CD4-positive, alpha-beta memory T cell (primary cell): ENCODE data around the gene DHX32. TPM values are rescaled to one million over a fixed set of nuclear protein-coding genes. Genes with fewer than 3 reads are reported as not detected.
"Not testable (repeated sequence)": the region's sequence is repeated elsewhere in the genome, so short reads cannot be mapped to it uniquely, and the experiment has no call there.

Experiments
- CTCF ChIA-PET: fragments of 350-600 bp; sonication (Branson Sonifier 250); formaldehyde crosslinking; loops from one replicate; lab custom pipeline; 2021; ENCODE audit warnings: inconsistent platforms; ENCODE audit not compliant: partially characterized antibody; lab: Charles Lee
- POLR2A ChIA-PET: fragments of 350-600 bp; sonication (Branson Sonifier 250); formaldehyde crosslinking; loops from one replicate; lab custom pipeline; 2021; ENCODE audit not compliant: partially characterized antibody; lab: Charles Lee
- DNase-seq, 5 donors: peaks; one replicate each; pipeline versions ENCODE4 v3.0.0 to v3.0.0-alpha.2; 2020 to 2022; ENCODE audit warnings: mixed read lengths in 1 of 5
- H3K27ac ChIP-seq: one replicate; pipeline ENCODE4 v1.7.0; 2013; ENCODE audit warnings: low read depth, low read length
- H3K27me3 ChIP-seq: 2 replicates; pipeline ENCODE4 v1.7.0; 2013; ENCODE audit warnings: mild to moderate bottlenecking, low read length, moderate library complexity; ENCODE audit not compliant: insufficient read depth
- H3K36me3 ChIP-seq: 2 replicates; pipeline ENCODE4 v1.7.0; 2013; ENCODE audit warnings: mild to moderate bottlenecking, low read length, moderate library complexity; ENCODE audit not compliant: insufficient read depth
- H3K4me1 ChIP-seq: 2 replicates; pipeline ENCODE4 v1.7.0; 2013; ENCODE audit warnings: mild to moderate bottlenecking, low read length, moderate library complexity; ENCODE audit not compliant: insufficient read depth
- H3K4me3 ChIP-seq, 2 donors: one replicate each; pipeline ENCODE4 v1.7.0; 2013; ENCODE audit warnings: low read length in 2 of 2, mild to moderate bottlenecking in 1 of 2
- H3K9me3 ChIP-seq, 2 donors: one replicate each; pipeline ENCODE4 v1.7.0; 2013; ENCODE audit warnings: low read length in 2 of 2, control low read depth in 1 of 2; ENCODE audit not compliant: control insufficient read depth in 1 of 2
- H3K27ac Mint-ChIP-seq, 7 donors: one replicate each; pipeline ENCODE4 v1.8.0; 2020 to 2021; ENCODE audit warnings: mixed read lengths in 7 of 7, mild to moderate bottlenecking in 6 of 7, inconsistent platforms in 3 of 7, moderate library complexity in 3 of 7
- H3K27me3 Mint-ChIP-seq, 2 donors: one replicate each; pipeline ENCODE4 v1.8.0; 2020 to 2021; ENCODE audit warnings: mixed read lengths in 2 of 2
- H3K36me3 Mint-ChIP-seq, 2 donors: one replicate each; pipeline ENCODE4 v1.8.0; 2020 to 2021; ENCODE audit warnings: mixed read lengths in 2 of 2, inconsistent platforms in 1 of 2, mild to moderate bottlenecking in 1 of 2
- H3K4me1 Mint-ChIP-seq, 4 donors: one replicate each; pipeline ENCODE4 v1.8.0; 2020 to 2021; ENCODE audit warnings: mixed read lengths in 4 of 4, mild to moderate bottlenecking in 1 of 4
- H3K4me3 Mint-ChIP-seq, 8 donors: one replicate each; pipeline ENCODE4 v1.8.0; 2020 to 2021; ENCODE audit warnings: mixed read lengths in 8 of 8, mild to moderate bottlenecking in 7 of 8, moderate library complexity in 6 of 8, inconsistent platforms in 3 of 8
- H3K9me3 Mint-ChIP-seq, 8 donors: one replicate each; pipeline ENCODE4 v1.8.0; 2020 to 2021; ENCODE audit warnings: mixed read lengths in 8 of 8, mild to moderate bottlenecking in 5 of 8, inconsistent platforms in 3 of 8, moderate library complexity in 1 of 8
- intact Hi-C: fragments of 100-400 bp; cut with micrococcal nuclease; formaldehyde crosslinking; loops from one replicate; pipeline ENCODE4 v1.15.1; 2023
- polyA plus RNA-seq, 2 donors: library from polyadenylated mRNA; unstranded; fragments of 300-500 nt; fragmentation: Illumina TruSeq; gene quantifications; one replicate each; pipeline ENCODE4 v1.2.3, GENCODE V29; 2021
- total RNA-seq, 2 experiments: library from RNA; stranded (reverse); gene quantifications; one replicate each; pipeline ENCODE4 v1.2.3, GENCODE V29; 2021

DHX32 gene
- total RNA-seq (1 to 10 TPM; 7.1 to 8.0 TPM), polyA plus RNA-seq (10 to 100 TPM in 1 of 2 donors, 1 to 10 TPM in 1; 9.8 to 13.3 TPM)

- Mint-ChIP-seq H3K4me3 (no peak within 1 kb of the TSS), H3K9me3 (peaks cover 0 to 9% (median 4%) of the 10 kb centered on the region in 8 donors), H3K36me3 (peaks cover 3 to 12% of the 10 kb centered on the region in 2 donors), H3K27me3 (peaks cover 0 to 1% of the 10 kb centered on the region in 2 donors), H3K4me1 (no peaks in the 10 kb centered on the region), H3K27ac (no peak within 1 kb of the TSS)
- Histone ChIP-seq H3K4me1 (no peaks in the 10 kb centered on the region), H3K27me3 (no peaks in the 10 kb centered on the region), H3K36me3 (no peaks in the 10 kb centered on the region), H3K27ac (no peak within 1 kb of the TSS), H3K4me3 (no peak within 1 kb of the TSS), H3K9me3 (no peaks in the 10 kb centered on the region)
- intact Hi-C loops: no loop called here
- no peak for DNase-seq
- CTCF ChIA-PET: interaction anchor here (1.0 to 1.6 kb wide), 2 partner anchors 10 to 15 kb away, joined by 3 to 5 read pairs; no protein-coding TSS in a partner anchor
- POLR2A ChIA-PET: no interaction called here
Measured at GRCh38 chr10:125881192-125881591, at the start of gene DHX32. Gene DHX32 (minus strand): TSS chr10:125881292. CDS start chr10:125880824, 468 bp downstream.

- Histone ChIP-seq H3K4me3 (no peak overlapping the region), H3K4me1 (no peaks in the 10 kb centered on the region), H3K27ac (no peak overlapping the region), H3K36me3 (no peaks in the 10 kb centered on the region), H3K9me3 (no peaks in the 10 kb centered on the region), H3K27me3 (no peaks in the 10 kb centered on the region)
- no peak overlapping the region for H3K27ac Mint-ChIP-seq
- no peaks in the 10 kb centered on the region for H3K36me3 Mint-ChIP-seq
- intact Hi-C loops: no loop called here
- DNase-seq: no peak
- no peaks in the 10 kb centered on the region for H3K4me1 Mint-ChIP-seq
- H3K27me3 Mint-ChIP-seq: peaks cover 12 to 21% of the 10 kb centered on the region in 2 donors
- H3K9me3 Mint-ChIP-seq: peaks cover 0 to 5% (median 0%) of the 10 kb centered on the region in 8 donors
- ChIA-PET CTCF (no interaction called here), POLR2A (no interaction called here)
- H3K4me3 Mint-ChIP-seq: no peak overlapping the region
Measured at GRCh38 chr10:125929618-125930017, 48.5 kb upstream of the DHX32 start.

GRCh38 chr10:125928928-125929585 is 48.0 kb upstream of the DHX32 start:
- CTCF ChIA-PET: no interaction called here
- H3K4me1 Mint-ChIP-seq: no peaks in the 10 kb centered on the region
- H3K27me3 Mint-ChIP-seq: peaks cover 9 to 17% of the 10 kb centered on the region in 2 donors
- no peaks in the 10 kb centered on the region for H3K27me3 ChIP-seq
- peaks cover 0 to 5% (median 0%) of the 10 kb centered on the region in 8 donors for H3K9me3 Mint-ChIP-seq
- POLR2A ChIA-PET: no interaction called here
- H3K4me3 Mint-ChIP-seq: no peak overlapping the region
- no peak overlapping the region for H3K4me3 ChIP-seq
- no peaks in the 10 kb centered on the region for H3K4me1 ChIP-seq
- H3K36me3 Mint-ChIP-seq: no peaks in the 10 kb centered on the region
- DNase-seq: no peak
- H3K36me3 ChIP-seq: no peaks in the 10 kb centered on the region
- H3K27ac ChIP-seq: no peak overlapping the region
- no peaks in the 10 kb centered on the region for H3K9me3 ChIP-seq
- H3K27ac Mint-ChIP-seq: no peak overlapping the region
- intact Hi-C loops: no loop called here

- DNase-seq, H3K36me3 Mint-ChIP-seq, H3K4me1 ChIP-seq, H3K27ac ChIP-seq, H3K4me3 Mint-ChIP-seq, H3K27ac Mint-ChIP-seq, H3K4me3 ChIP-seq, H3K9me3 Mint-ChIP-seq, H3K27me3 Mint-ChIP-seq, CTCF ChIA-PET, intact Hi-C loops, H3K36me3 ChIP-seq, H3K27me3 ChIP-seq, POLR2A ChIA-PET, H3K4me1 Mint-ChIP-seq, H3K9me3 ChIP-seq: not testable (repeated sequence)
Measured at GRCh38 chr10:125927265-125927664, 46.2 kb upstream of the DHX32 start.

GRCh38 chr10:125926247-125926646 is 45.2 kb upstream of the DHX32 start:
- Mint-ChIP-seq H3K4me3 (no peak overlapping the region), H3K4me1 (peaks cover 0 to 2% (median 0%) of the 10 kb centered on the region in 4 donors), H3K36me3 (no peaks in the 10 kb centered on the region), H3K9me3 (peaks cover 0 to 3% (median 0%) of the 10 kb centered on the region in 8 donors), H3K27me3 (peaks cover 1 to 4% of the 10 kb centered on the region in 2 donors), H3K27ac (no peak overlapping the region)
- DNase-seq: no peak
- Histone ChIP-seq H3K36me3 (no peaks in the 10 kb centered on the region), H3K9me3 (no peaks in the 10 kb centered on the region), H3K4me3 (no peak overlapping the region), H3K4me1 (no peaks in the 10 kb centered on the region), H3K27me3 (no peaks in the 10 kb centered on the region), H3K27ac (no peak overlapping the region)
- intact Hi-C loops: no loop called here
- ChIA-PET POLR2A (no interaction called here), CTCF (no interaction called here)

- H3K9me3 Mint-ChIP-seq: peaks cover 0 to 3% (median 0%) of the 10 kb centered on the region in 8 donors
- POLR2A ChIA-PET: no interaction called here
- H3K4me3 ChIP-seq: no peak overlapping the region
- H3K36me3 Mint-ChIP-seq: no peaks in the 10 kb centered on the region
- peaks cover 0 to 2% (median 0%) of the 10 kb centered on the region in 4 donors for H3K4me1 Mint-ChIP-seq
- H3K27ac ChIP-seq: no peak overlapping the region
- no peak overlapping the region for H3K4me3 Mint-ChIP-seq
- no peaks in the 10 kb centered on the region for H3K9me3 ChIP-seq
- H3K36me3 ChIP-seq: no peaks in the 10 kb centered on the region
- CTCF ChIA-PET: no interaction called here
- H3K4me1 ChIP-seq: no peaks in the 10 kb centered on the region
- no peak for DNase-seq
- H3K27me3 ChIP-seq: no peaks in the 10 kb centered on the region
- no peaks in the 10 kb centered on the region for H3K27me3 Mint-ChIP-seq
- H3K27ac Mint-ChIP-seq: no peak overlapping the region
- intact Hi-C loops: no loop called here
Measured at GRCh38 chr10:125925262-125925834, 44.3 kb upstream of the DHX32 start.

- H3K4me3 Mint-ChIP-seq, H3K36me3 ChIP-seq, CTCF ChIA-PET, H3K27ac ChIP-seq, H3K9me3 Mint-ChIP-seq, intact Hi-C loops, H3K27me3 ChIP-seq, H3K4me1 Mint-ChIP-seq, H3K4me3 ChIP-seq, H3K9me3 ChIP-seq, H3K36me3 Mint-ChIP-seq, POLR2A ChIA-PET, H3K4me1 ChIP-seq, H3K27me3 Mint-ChIP-seq, DNase-seq: not testable (repeated sequence)
- peak overlapping the region in 1 of 7 donors; percentile 23 for H3K27ac Mint-ChIP-seq
Measured at GRCh38 chr10:125921643-125922306, 40.7 kb upstream of the DHX32 start.
